T-helper 2 cell (primary cell): ENCODE data around the gene CRTAP.
"Not testable (repeated sequence)": the region's sequence is repeated elsewhere in the genome, so short reads cannot be mapped to it uniquely, and the experiment has no call there.

Experiments used
- DNase-seq, 5 experiments: peaks; one replicate each; pipeline versions ENCODE4 v3.0.0 to v3.0.0-alpha.2; 2012 to 2022
- total RNA-seq, 2 donors: gene quantifications; one replicate each; lab custom pipeline; 2026; lab: John Stamatoyannopoulos, UW

Gene CRTAP
- 44.6 to 54.7 reads per million in 2 donors for total RNA-seq

GRCh38 chr3:33113772-33114621 lies at the start of gene CRTAP:
Gene CRTAP (plus strand): TSS chr3:33114014. CDS start chr3:33114078, 64 bp downstream.
- peak; percentile 72 to 90 (median 78) for DNase-seq

- DNase-seq: peak in 2 of 5 experiments; percentile 19 to 64
Observed at GRCh38 chr3:33064929-33065328, 48.9 kb upstream of the CRTAP start.

GRCh38 chr3:33067484-33067883 lies 46.3 kb upstream of the CRTAP start:
- DNase-seq: peak in 2 of 5 experiments; percentile 20 to 94

- not testable (repeated sequence) for DNase-seq
Observed at GRCh38 chr3:33069862-33070261, 44.0 kb upstream of the CRTAP start.

- DNase-seq: peak in 2 of 5 experiments; percentile 24 to 88
Observed at GRCh38 chr3:33071181-33071580, 42.6 kb upstream of the CRTAP start.

- DNase-seq: no peak
Observed at GRCh38 chr3:33071946-33072345, 41.9 kb upstream of the CRTAP start.

- peak; percentile 25 to 80 (median 61) for DNase-seq
Observed at GRCh38 chr3:33074217-33075067, 39.4 kb upstream of the CRTAP start.

GRCh38 chr3:33075995-33076394 lies 37.8 kb upstream of the CRTAP start:
- DNase-seq: no peak

GRCh38 chr3:33076952-33077351 lies 36.9 kb upstream of the CRTAP start:
- DNase-seq: no peak

GRCh38 chr3:33077976-33078375 lies 35.8 kb upstream of the CRTAP start:
- no peak for DNase-seq

- DNase-seq: not testable (repeated sequence)
Observed at GRCh38 chr3:33079813-33080212, 34.0 kb upstream of the CRTAP start.

GRCh38 chr3:33081812-33082211 lies 32.0 kb upstream of the CRTAP start:
- no peak for DNase-seq

- DNase-seq: no peak
Observed at GRCh38 chr3:33083958-33084357, 29.9 kb upstream of the CRTAP start.

- DNase-seq: no peak
Observed at GRCh38 chr3:33088691-33089090, 25.1 kb upstream of the CRTAP start.

GRCh38 chr3:33089515-33089914 lies 24.3 kb upstream of the CRTAP start:
- DNase-seq: peak in 2 of 5 experiments; percentile 12 to 75

GRCh38 chr3:33091746-33092145 lies 22.1 kb upstream of the CRTAP start:
- DNase-seq: no peak

GRCh38 chr3:33092496-33093254 lies 21.1 kb upstream of the CRTAP start:
- no peak for DNase-seq

- no peak for DNase-seq
Observed at GRCh38 chr3:33093847-33094246, 20.0 kb upstream of the CRTAP start.

GRCh38 chr3:33095436-33095835 lies 18.4 kb upstream of the CRTAP start:
- DNase-seq: no peak

- peak in 4 of 5 experiments; percentile 31 to 69 (median 38) for DNase-seq
Observed at GRCh38 chr3:33096093-33096868, 17.5 kb upstream of the CRTAP start.

GRCh38 chr3:33099109-33099645 lies 14.6 kb upstream of the CRTAP start:
- no peak for DNase-seq
